ENCODE measurements around the gene OCRL.
"Not testable (repeated sequence)": the region's sequence is repeated elsewhere in the genome, so short reads cannot be mapped to it uniquely, and the experiment has no call there.

The OCRL gene

DNA sequence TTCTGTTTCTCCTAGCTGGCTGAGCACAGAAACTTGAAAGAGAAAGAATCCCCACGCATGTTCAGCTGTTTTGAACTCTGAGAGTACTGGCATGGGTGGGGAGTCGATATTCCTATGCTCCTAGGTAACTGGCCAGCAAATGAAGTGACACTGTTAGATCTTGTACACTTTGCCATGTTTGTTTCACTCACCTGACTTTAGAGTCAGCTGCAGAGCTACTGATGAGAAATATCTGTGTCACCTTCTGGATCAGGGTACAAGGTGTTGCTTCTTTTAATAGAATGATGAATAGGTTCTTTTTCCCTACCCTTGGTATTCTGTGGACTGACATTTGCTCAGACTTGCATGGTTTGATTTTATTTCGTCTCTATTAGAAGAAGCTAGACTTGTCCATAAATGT lies 28.3 kb downstream of the OCRL start:
- Histone ChIP-seq H3K4me3 (ENCODE audit: low read length) (no peak overlapping the region), H3K27ac (ENCODE audit: low read depth, low read length) (no peak overlapping the region)

DNA sequence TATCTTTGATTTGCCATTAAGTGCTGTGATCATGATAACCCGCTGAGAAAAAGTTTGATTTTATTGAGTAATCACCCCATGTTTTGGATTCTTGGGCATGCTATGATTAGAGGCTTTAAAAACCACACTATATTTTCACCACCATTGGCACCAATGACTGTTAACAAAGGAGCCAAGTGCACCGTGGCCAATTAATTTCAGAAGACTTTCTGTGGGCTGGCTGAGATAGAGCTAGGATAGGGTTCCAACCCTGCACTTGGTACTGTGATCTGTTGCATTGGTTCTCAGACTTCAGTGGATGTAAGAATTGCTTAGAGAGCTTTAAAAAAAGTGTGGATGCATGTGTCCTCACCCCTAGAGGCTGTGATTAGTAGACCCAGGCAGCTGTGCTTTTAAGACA lies 32.4 kb downstream of the OCRL start:
- H3K9me2 ChIP-seq (replicated peaks; ENCODE audit: control insufficient read depth, low read length) = no peaks in the 10 kb centered on the region
- H3F3A ChIP-seq (ENCODE audit: control insufficient read depth, insufficient read depth) = no peaks in the 10 kb centered on the region
- no peak overlapping the region for H3K4me3 ChIP-seq (ENCODE audit: low read length)
- no peaks in the 10 kb centered on the region for H3K27me3 ChIP-seq (ENCODE audit: control insufficient read depth, low read length)
- no peaks in the 10 kb centered on the region for H3K79me2 ChIP-seq (ENCODE audit: control insufficient read depth, low read length)
- TF ChIP-seq, protein P1, sequence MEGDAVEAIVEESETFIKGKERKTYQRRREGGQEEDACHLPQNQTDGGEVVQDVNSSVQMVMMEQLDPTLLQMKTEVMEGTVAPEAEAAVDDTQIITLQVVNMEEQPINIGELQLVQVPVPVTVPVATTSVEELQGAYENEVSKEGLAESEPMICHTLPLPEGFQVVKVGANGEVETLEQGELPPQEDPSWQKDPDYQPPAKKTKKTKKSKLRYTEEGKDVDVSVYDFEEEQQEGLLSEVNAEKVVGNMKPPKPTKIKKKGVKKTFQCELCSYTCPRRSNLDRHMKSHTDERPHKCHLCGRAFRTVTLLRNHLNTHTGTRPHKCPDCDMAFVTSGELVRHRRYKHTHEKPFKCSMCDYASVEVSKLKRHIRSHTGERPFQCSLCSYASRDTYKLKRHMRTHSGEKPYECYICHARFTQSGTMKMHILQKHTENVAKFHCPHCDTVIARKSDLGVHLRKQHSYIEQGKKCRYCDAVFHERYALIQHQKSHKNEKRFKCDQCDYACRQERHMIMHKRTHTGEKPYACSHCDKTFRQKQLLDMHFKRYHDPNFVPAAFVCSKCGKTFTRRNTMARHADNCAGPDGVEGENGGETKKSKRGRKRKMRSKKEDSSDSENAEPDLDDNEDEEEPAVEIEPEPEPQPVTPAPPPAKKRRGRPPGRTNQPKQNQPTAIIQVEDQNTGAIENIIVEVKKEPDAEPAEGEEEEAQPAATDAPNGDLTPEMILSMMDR (IDR thresholded peaks at IDR 0.05; ENCODE audit: low read depth, low read length, poor library complexity, severe bottlenecking) = no peak
- TF ChIP-seq EZH2phosphoT487 (IDR thresholded peaks at IDR 0.05; ENCODE audit: borderline replicate concordance, low read length) = no peak
- no peaks in the 10 kb centered on the region for H3K9me3 ChIP-seq (ENCODE audit: control insufficient read depth, insufficient read depth, low read length)
- H3K36me3 ChIP-seq (ENCODE audit: control insufficient read depth, low read length) = peaks cover 5% of the 10 kb centered on the region
- H3K4me1 ChIP-seq (ENCODE audit: control insufficient read depth, low read length) = no peaks in the 10 kb centered on the region
- H4K20me1 ChIP-seq (ENCODE audit: control insufficient read depth, insufficient read depth, low read depth, low read length) = no peaks in the 10 kb centered on the region
- no peak overlapping the region for H3K4me2 ChIP-seq (ENCODE audit: low read length)
- H3K27ac ChIP-seq (ENCODE audit: low read depth, low read length) = no peak overlapping the region

More for the DNA sequence above, 28.3 kb downstream of the OCRL start:
- Histone ChIP-seq H3F3A (ENCODE audit: control insufficient read depth, insufficient read depth) (no peaks in the 10 kb centered on the region), H3K27me3 (ENCODE audit: control insufficient read depth, low read length) (no peaks in the 10 kb centered on the region), H3K9me2 (replicated peaks; ENCODE audit: control insufficient read depth, low read length) (no peaks in the 10 kb centered on the region), H4K20me1 (ENCODE audit: control insufficient read depth, insufficient read depth, low read depth, low read length) (no peaks in the 10 kb centered on the region), H3K79me2 (ENCODE audit: control insufficient read depth, low read length) (no peaks in the 10 kb centered on the region), H3K4me2 (ENCODE audit: low read length) (no peak overlapping the region), H3K4me1 (ENCODE audit: control insufficient read depth, low read length) (no peaks in the 10 kb centered on the region), H3K9me3 (ENCODE audit: control insufficient read depth, insufficient read depth, low read length) (no peaks in the 10 kb centered on the region), H3K36me3 (ENCODE audit: control insufficient read depth, low read length) (peaks cover 4% of the 10 kb centered on the region; the same call in 1 of the 2 replicates)
- no peak for TF ChIP-seq EZH2phosphoT487 (IDR thresholded peaks at IDR 0.05; ENCODE audit: borderline replicate concordance, low read length)

DNA sequence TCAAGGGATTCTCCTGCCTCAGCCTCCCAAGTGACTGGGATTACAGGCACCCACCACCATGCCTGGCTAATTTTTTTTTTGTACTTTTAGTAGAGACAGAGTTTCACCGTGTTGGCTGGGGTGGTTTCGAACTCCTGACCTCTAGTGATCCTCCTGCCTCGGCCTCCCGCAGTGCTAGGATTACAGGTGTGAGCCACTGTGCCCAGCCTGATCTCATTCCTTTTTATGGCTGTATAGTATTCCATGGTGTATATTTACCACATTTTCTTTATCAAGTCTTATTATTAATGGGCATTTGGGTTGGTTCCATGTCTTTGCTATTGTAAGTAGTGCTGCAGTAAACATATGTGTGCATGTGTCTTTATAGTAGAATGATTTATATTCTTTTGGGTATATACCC lies 33.6 kb downstream of the OCRL start:
- not testable (repeated sequence) for H3K79me2 ChIP-seq (ENCODE audit: control insufficient read depth, low read length); H3K9me3 ChIP-seq (ENCODE audit: control insufficient read depth, insufficient read depth, low read length); H3K4me1 ChIP-seq (ENCODE audit: control insufficient read depth, low read length); H3K4me2 ChIP-seq (ENCODE audit: low read length); H3K27ac ChIP-seq (ENCODE audit: low read depth, low read length); H3K27me3 ChIP-seq (ENCODE audit: control insufficient read depth, low read length); H3K4me3 ChIP-seq (ENCODE audit: low read length); H3K36me3 ChIP-seq (ENCODE audit: control insufficient read depth, low read length); H3F3A ChIP-seq (ENCODE audit: control insufficient read depth, insufficient read depth); H3K9me2 ChIP-seq (replicated peaks; ENCODE audit: control insufficient read depth, low read length); H4K20me1 ChIP-seq (ENCODE audit: control insufficient read depth, insufficient read depth, low read depth, low read length)

DNA sequence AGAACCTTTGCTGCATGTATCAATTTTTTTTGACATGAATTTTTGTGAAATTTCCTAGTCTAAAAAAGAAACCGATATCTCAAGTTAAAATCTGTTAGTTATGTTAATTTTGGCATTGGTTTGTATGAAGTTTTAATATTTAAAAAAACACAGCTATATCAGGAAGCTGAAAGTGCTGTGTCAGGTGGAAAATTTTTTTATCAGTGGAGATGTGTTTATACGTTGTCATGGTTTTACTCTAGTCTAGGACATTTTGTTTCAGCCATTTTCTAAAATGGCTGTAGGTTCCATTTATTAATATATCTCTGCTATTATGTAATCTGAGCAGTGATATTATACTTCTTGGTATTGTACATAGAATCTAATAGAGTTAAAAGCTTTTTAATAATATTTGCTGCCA lies 34.2 kb downstream of the OCRL start:
- Histone ChIP-seq H3K4me3 (ENCODE audit: low read length) (no peak overlapping the region), H3K27ac (ENCODE audit: low read depth, low read length) (no peak overlapping the region), H3F3A (ENCODE audit: control insufficient read depth, insufficient read depth) (no peaks in the 10 kb centered on the region), H3K4me1 (ENCODE audit: control insufficient read depth, low read length) (no peaks in the 10 kb centered on the region), H3K9me2 (replicated peaks; ENCODE audit: control insufficient read depth, low read length) (no peaks in the 10 kb centered on the region), H4K20me1 (ENCODE audit: control insufficient read depth, insufficient read depth, low read depth, low read length) (no peaks in the 10 kb centered on the region), H3K27me3 (ENCODE audit: control insufficient read depth, low read length) (no peaks in the 10 kb centered on the region), H3K79me2 (ENCODE audit: control insufficient read depth, low read length) (no peaks in the 10 kb centered on the region), H3K36me3 (ENCODE audit: control insufficient read depth, low read length) (peaks cover 5% of the 10 kb centered on the region), H3K4me2 (ENCODE audit: low read length) (no peak overlapping the region), H3K9me3 (ENCODE audit: control insufficient read depth, insufficient read depth, low read length) (no peaks in the 10 kb centered on the region)
- no peak for TF ChIP-seq EZH2phosphoT487 (IDR thresholded peaks at IDR 0.05; ENCODE audit: borderline replicate concordance, low read length)

DNA sequence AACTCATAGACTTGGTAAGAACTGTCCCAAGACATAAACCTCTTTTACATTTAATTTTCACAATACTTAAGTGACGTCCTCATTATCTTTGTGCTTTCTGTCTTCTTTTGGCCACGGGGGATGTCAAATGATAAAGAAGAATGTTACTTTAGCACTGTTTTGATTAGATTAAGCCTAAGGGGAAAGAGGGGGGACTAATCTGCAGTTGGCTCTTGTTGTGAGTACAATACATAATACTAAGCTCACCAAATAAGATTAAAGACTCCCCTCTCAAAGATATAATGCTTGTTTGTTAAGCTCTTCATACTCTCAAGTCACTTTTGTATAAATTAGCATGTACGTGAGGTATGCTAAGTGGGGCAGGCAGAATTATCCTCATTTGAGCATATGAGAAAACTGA lies 36.5 kb downstream of the OCRL start:
- Histone ChIP-seq H3K27me3 (ENCODE audit: control insufficient read depth, low read length) (no peaks in the 10 kb centered on the region), H3F3A (ENCODE audit: control insufficient read depth, insufficient read depth) (no peaks in the 10 kb centered on the region), H3K9me3 (ENCODE audit: control insufficient read depth, insufficient read depth, low read length) (no peaks in the 10 kb centered on the region), H3K36me3 (ENCODE audit: control insufficient read depth, low read length) (peaks cover 3% of the 10 kb centered on the region), H3K4me3 (ENCODE audit: low read length) (no peak overlapping the region), H3K27ac (ENCODE audit: low read depth, low read length) (no peak overlapping the region), H3K9me2 (replicated peaks; ENCODE audit: control insufficient read depth, low read length) (no peaks in the 10 kb centered on the region), H3K4me2 (ENCODE audit: low read length) (no peak overlapping the region), H3K4me1 (ENCODE audit: control insufficient read depth, low read length) (no peaks in the 10 kb centered on the region), H4K20me1 (ENCODE audit: control insufficient read depth, insufficient read depth, low read depth, low read length) (no peaks in the 10 kb centered on the region), H3K79me2 (ENCODE audit: control insufficient read depth, low read length) (no peaks in the 10 kb centered on the region)
- TF ChIP-seq, protein P1 (IDR thresholded peaks at IDR 0.05; ENCODE audit: low read depth, low read length, poor library complexity, severe bottlenecking) = no peak
- no peak for TF ChIP-seq EZH2phosphoT487 (IDR thresholded peaks at IDR 0.05; ENCODE audit: borderline replicate concordance, low read length)

Measured in DOHH2 (cell line).